ENCODE measurements around the gene KYNU.
"Not testable (repeated sequence)": the region's sequence is repeated elsewhere in the genome, so short reads cannot be mapped to it uniquely, and the experiment has no call there.

KYNU gene
- 0 reads per million in 3 experiments for total RNA-seq

DNA sequence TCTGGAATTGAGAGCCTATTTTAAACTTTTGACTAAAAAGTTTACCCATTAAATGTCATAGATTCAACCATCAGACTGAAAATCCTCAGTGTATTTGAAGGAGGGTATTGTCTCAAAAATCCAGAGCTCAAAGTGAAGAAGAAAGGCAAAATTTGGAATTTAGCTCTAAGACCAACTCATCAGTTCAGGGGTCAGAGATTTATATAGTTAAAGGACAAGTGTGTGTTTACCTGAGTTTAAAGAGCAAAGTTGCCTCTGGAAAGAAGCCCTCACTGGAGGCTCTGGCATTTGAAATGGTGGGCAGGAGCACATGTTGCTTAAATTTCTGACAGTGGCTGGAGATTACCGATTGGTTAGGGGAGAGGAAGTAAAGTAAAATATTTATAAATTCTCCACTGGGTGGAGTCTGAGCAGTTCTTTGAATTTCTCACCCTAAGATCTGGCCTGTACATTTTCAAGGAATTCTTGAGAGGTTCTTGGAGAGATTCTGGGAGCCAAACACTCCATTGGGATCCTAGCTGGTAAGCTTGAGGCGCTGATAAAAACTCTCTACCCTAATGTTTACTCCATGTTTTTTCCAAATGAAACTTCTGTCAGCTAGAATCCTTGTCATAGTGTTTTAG lies at the start of gene KYNU:
Gene KYNU, plus strand, starts transcription at position 449 of the 623 bp plus-strand sequence. CDS start 7,704 bp downstream, outside the sequence.
- no peak for DNase-seq

DNA sequence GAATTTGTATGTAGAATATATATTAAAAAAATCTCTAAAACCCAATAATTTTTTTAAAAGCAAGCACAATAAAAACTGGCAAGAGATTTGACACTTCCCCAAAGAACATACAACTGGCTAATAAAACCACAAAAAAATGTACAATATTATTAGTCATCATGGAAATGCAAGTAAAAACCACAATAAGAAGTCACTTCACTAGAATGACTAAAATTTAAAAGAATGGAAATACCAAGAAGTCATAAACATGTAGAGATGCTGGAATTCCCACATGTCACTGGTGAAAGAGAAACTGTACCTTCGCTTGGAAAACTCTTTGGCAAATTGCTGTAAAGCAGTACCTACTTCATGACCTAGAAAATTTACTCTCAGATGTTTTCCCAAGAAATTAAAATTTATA lies 43.4 kb upstream of the KYNU start:
- DNase-seq = no peak

DNA sequence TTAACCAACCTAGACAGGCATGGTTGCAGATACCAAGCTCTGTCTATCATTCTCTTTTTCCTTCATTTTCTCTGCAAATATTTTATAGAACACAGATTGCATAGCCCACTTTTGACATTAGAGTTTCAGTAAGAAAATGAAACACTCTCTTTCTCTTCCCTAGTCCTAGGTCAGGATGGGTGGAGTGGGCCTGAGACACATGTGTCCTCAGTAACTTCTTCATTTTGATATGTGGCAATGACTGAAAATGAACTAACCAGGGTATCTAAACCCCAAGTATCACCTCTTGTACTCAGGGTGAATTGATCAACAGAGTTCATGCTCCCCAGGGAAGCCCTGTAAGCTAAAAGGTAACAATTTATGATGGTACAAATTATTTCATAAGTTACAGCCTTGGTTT lies 37.0 kb upstream of the KYNU start:
- DNase-seq = no peak

DNA sequence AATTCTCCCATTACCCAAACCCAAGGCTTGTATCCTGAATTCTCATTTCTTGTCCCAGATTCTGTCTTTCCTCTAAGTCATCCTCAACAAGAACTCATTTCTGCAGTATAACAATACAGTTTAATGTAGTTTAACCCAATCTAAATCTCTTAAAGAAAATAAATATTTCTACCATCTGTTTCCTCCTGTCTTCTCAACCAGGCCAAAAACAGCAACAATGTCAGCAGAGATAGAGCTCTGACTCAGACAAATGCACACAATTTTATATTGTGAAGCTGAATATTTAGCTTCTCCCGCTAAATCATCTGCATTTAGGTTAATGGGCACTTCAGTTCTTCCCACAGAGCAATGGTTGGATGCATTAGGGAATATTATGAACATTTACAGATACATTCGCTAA lies 35.7 kb upstream of the KYNU start:
- no peak for DNase-seq

DNA sequence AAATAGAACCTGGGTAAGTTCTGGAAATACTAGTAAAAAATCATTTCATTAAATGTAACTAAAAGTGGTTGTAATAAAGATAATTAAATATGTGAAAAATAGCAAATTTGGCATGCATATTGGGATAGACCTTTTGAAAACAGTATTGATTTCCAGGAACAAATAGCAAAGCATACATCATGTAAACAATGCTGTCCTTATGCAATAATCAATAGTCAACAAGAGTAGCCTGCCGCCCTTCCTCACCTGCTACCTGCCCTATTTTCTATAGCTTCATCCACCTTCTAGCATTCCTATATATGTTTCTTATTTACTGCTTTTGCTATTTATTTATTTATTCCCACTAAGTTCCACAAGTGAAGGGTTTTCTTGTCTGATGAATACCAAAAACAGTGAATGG lies 35.1 kb upstream of the KYNU start:
- DNase-seq = no peak

GRCh38 chr2:142843731-142844130 lies 33.7 kb upstream of the KYNU start:
- no peak for DNase-seq

DNA sequence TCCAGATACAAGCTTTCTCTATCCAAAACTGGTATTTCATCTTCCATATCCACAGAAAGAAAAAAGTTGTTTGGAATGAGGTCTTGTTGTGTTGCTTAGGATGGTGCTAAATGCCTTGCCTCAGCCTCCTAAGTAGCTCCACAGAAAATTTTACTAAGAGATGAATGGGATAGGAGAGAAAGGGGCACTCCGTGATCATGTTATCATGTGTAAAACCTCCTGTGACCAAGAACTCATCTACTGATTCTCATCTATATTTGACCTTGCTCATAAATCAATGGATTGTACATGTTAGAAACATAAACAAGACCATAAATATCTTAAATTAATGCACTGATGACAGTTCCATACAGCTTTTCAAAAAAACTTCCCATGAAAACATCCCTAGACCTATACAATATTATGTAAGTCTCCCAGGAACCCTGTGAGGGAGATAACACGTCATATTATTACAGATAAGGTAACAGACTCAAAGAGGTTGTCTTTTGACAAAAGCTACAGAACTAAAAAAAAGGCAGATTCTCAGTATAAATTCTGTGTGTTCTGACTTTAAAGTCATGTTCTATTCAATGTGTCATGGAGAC lies 29.3 kb upstream of the KYNU start:
- DNase-seq = no peak

- DNase-seq = no peak
These were observed 27.6 kb upstream of the KYNU start for GRCh38 chr2:142849820-142850219.

GRCh38 chr2:142853912-142854311 lies 23.6 kb upstream of the KYNU start:
- DNase-seq = no peak

GRCh38 chr2:142857256-142858164 lies 20.0 kb upstream of the KYNU start:
- DNase-seq = no peak

DNA sequence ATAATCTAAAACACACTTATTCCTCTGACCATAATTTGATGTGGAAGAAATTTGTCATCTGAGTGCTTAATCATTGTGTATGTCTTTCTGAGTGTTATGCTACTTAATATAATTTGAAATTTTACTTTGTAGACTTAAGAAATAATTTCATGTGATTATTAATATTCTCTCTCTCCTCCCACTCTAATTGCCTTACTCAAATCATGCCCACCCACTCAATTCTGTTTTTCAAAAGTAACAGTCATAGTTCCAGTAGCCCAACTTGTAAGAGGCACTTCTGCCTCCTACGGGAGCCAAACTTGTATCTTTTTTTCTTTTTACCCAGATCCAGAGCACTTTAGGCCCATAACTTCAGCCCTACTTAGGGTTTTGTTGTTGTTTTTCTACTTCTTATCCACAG lies 18.5 kb upstream of the KYNU start:
- DNase-seq = no peak

GRCh38 chr2:142862299-142862698 lies 15.2 kb upstream of the KYNU start:
- DNase-seq = no peak

GRCh38 chr2:142862847-142863246 lies 14.6 kb upstream of the KYNU start:
- no peak for DNase-seq

DNA sequence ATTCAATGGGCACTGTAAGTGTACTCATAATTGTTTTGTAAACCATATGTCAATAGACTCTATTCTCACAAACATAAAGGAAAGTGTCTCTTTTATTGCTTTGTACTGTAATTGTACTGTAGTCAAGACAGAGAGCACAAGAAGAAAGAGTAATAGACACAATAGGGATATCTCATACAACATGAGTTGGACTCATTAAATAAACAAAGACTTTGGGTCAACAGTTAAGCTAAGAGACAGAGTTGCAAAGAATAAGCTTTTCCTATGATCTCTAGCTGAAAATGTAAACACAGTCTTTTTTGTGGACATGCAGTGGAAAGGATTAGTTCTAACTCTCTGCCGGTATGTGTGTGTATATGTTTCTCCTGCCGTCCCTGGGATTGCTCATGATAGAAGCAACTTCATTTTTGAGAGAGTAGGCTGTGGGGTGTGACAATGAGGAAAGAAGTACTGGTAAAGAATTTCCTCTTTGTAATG lies 13.9 kb upstream of the KYNU start:
- DNase-seq = no peak

- DNase-seq = not testable (repeated sequence)
These were observed 12.9 kb upstream of the KYNU start for GRCh38 chr2:142864605-142865004.

- no peak for DNase-seq
These were observed 11.5 kb upstream of the KYNU start for GRCh38 chr2:142865924-142866323.

- DNase-seq = no peak
These were observed 11.0 kb upstream of the KYNU start for GRCh38 chr2:142866426-142866825.

DNA sequence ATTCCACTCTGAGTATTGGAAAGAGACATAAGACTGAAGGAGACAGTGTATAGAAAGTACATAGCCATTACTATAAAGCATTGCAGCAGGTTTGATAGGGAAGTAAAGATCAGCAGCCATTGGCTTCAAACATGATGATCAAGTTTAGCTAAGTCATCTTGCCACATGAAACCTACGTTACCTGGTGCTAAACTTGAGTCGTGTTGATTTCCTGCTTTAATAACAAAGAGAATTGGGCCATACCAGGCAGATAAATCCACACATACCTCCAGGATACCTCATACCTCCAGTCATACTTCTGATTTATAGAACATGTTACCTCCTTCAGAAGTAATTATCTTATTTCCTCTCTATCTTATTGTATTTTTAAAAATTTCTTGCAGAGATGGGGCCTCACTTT lies 10.3 kb upstream of the KYNU start:
- DNase-seq = no peak

DNA sequence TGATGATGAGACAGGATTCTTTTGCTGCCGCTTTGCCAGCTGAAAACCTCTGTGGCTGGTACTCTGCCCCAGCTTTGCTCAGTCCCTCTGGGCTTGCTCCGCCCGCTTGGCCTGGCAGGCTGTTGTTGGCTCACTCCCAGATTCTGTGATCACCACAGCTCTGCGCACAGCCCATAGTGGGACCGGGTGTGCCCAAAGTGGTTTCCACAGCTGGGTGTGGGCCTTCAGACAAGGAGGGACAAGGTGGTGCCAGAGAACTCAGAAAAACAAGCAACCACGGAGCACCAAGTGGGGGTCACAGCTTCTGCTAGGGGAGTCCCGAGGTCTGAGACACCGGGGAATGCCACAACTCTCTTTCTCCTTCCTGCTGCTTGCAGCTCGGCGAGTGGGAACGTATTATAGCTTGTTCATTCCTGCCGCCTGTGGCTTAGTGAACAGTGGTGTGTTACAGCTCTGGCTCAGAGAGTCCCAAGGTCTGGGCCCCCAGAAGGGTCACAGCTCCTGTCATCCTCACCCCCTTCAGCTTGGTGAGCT lies 9.2 kb upstream of the KYNU start:
- no peak for DNase-seq

- not testable (repeated sequence) for DNase-seq
These were observed 8.4 kb upstream of the KYNU start for GRCh38 chr2:142869065-142869460.

GRCh38 chr2:142869461-142870106 lies 7.9 kb upstream of the KYNU start:
- no peak for DNase-seq

- no peak for DNase-seq
These were observed 6.9 kb upstream of the KYNU start for GRCh38 chr2:142870526-142870925.

GRCh38 chr2:142871396-142871795 lies 6.1 kb upstream of the KYNU start:
- no peak for DNase-seq
